ENCODE data around the gene GALNT9.

- TF ChIP-seq, protein P1, sequence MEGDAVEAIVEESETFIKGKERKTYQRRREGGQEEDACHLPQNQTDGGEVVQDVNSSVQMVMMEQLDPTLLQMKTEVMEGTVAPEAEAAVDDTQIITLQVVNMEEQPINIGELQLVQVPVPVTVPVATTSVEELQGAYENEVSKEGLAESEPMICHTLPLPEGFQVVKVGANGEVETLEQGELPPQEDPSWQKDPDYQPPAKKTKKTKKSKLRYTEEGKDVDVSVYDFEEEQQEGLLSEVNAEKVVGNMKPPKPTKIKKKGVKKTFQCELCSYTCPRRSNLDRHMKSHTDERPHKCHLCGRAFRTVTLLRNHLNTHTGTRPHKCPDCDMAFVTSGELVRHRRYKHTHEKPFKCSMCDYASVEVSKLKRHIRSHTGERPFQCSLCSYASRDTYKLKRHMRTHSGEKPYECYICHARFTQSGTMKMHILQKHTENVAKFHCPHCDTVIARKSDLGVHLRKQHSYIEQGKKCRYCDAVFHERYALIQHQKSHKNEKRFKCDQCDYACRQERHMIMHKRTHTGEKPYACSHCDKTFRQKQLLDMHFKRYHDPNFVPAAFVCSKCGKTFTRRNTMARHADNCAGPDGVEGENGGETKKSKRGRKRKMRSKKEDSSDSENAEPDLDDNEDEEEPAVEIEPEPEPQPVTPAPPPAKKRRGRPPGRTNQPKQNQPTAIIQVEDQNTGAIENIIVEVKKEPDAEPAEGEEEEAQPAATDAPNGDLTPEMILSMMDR (IDR thresholded peaks at IDR 0.05; ENCODE audit: poor library complexity, severe bottlenecking), result no peak
- TF ChIP-seq POLR2AphosphoS5 (IDR thresholded peaks at IDR 0.05) (no peak), TAF1 (IDR thresholded peaks at IDR 0.05; ENCODE audit: low read depth) (no peak), MXI1 (conservative IDR thresholded peaks at IDR 0.05; ENCODE audit: poor library complexity, severe bottlenecking) (no peak), EZH2 (IDR thresholded peaks at IDR 0.05; ENCODE audit: borderline replicate concordance, insufficient read depth, low read length, poor library complexity, severe bottlenecking) (no peak), EP300 (conservative IDR thresholded peaks at IDR 0.05; ENCODE audit: poor library complexity, severe bottlenecking) (no peak), SMC3 (conservative IDR thresholded peaks at IDR 0.05; ENCODE audit: poor library complexity) (no peak)
These were observed 34.4 kb upstream of the GALNT9 start for GRCh38 chr12:132363661-132364347.
